Esophagus squamous epithelium (tissue), 4 donors: Measurements from ENCODE around the gene DNAJC15.

Experiments
- CTCF ChIP-seq, 6 experiments: fragments of 450-650 bp in 4 of 6; fragments of 200-600 bp in 2 of 6; sonication (generic) in 2 of 6; IDR thresholded peaks; one replicate each; pipeline ENCODE4 v1.5.1; 2016 to 2019; ENCODE audit warnings: antibody characterized with exemption in 6 of 6, mild to moderate bottlenecking in 4 of 6, moderate library complexity in 4 of 6
- POLR2A ChIP-seq, 4 donors: fragments of 450-650 bp; IDR thresholded peaks; one replicate each; pipeline ENCODE4 v1.6.1; 2017; ENCODE audit warnings: antibody characterized with exemption in 4 of 4, mild to moderate bottlenecking in 4 of 4, moderate library complexity in 3 of 4

GRCh38 chr13:43020794-43021193, 2.6 kb upstream of the DNAJC15 start:
- no peak for TF ChIP-seq CTCF (IDR thresholded peaks at IDR 0.05)
- TF ChIP-seq POLR2A (IDR thresholded peaks at IDR 0.05): no peak
